Activated CD4-positive, alpha-beta T cell treated with anti-CD3 and anti-CD28 coated beads, Interleukin-2, amount 10 ng/mL, durations not matched to agents 24 days and 14 days (primary cell): ENCODE results near the gene MCUR1. TPM values are rescaled to one million over a fixed set of nuclear protein-coding genes. Genes with fewer than 3 reads are reported as not detected.
A peak's percentile ranks its signal among the peaks of the same experiment; 100 is the strongest.
"Not testable (repeated sequence)": the region's sequence is repeated elsewhere in the genome, so short reads cannot be mapped to it uniquely, and the experiment has no call there.

Experiments
- DNase-seq: peaks from one replicate; pipeline ENCODE4 v3.0.0; 2022
- H3K27ac Mint-ChIP-seq: one replicate; pipeline ENCODE4 v1.8.0; 2022; ENCODE audit warnings: mild to moderate bottlenecking, mixed read lengths
- H3K27me3 Mint-ChIP-seq: one replicate; pipeline ENCODE4 v1.8.0; 2022; ENCODE audit warnings: mixed read lengths
- H3K36me3 Mint-ChIP-seq: one replicate; pipeline ENCODE4 v1.8.0; 2022; ENCODE audit warnings: low read depth, mild to moderate bottlenecking, mixed read lengths
- H3K4me1 Mint-ChIP-seq: one replicate; pipeline ENCODE4 v1.8.0; 2021; ENCODE audit warnings: mixed read lengths
- H3K4me3 Mint-ChIP-seq: one replicate; pipeline ENCODE4 v1.8.0; 2022; ENCODE audit warnings: mild to moderate bottlenecking, moderate library complexity, mixed read lengths
- H3K9me3 Mint-ChIP-seq: one replicate; pipeline ENCODE4 v1.8.0; 2021; ENCODE audit warnings: mixed read lengths
- intact Hi-C: fragments of 100-400 bp; cut with micrococcal nuclease; formaldehyde crosslinking; loops from one replicate; pipeline ENCODE4 v1.15.1; 2023
- total RNA-seq: library from RNA; stranded (reverse); gene quantifications from 2 replicates; pipeline ENCODE4 v1.2.3, GENCODE V29; 2022

The MCUR1 gene, protein sequence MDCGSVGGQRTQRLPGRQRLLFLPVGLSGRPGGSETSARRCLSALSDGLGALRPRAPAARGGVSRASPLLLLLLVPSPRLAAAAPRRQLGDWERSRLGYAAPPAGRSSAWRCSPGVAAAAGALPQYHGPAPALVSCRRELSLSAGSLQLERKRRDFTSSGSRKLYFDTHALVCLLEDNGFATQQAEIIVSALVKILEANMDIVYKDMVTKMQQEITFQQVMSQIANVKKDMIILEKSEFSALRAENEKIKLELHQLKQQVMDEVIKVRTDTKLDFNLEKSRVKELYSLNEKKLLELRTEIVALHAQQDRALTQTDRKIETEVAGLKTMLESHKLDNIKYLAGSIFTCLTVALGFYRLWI
- 39.0 and 43.7 TPM in 2 replicates for total RNA-seq

- H3K36me3 Mint-ChIP-seq: peaks cover 3% of the 10 kb centered on the region
- peak within 1 kb of the TSS; percentile 88 for H3K4me3 Mint-ChIP-seq
- intact Hi-C loops: loop anchor here (1.0 to 10.0 kb wide), 8 partner anchors 19 to 460 kb away; partner anchors contain the start of genes CD83, NOL7 and SIRT5
- DNase-seq: peak; percentile 95
- peaks cover 28% of the 10 kb centered on the region for H3K4me1 Mint-ChIP-seq
- peaks cover 16% of the 10 kb centered on the region for H3K27me3 Mint-ChIP-seq
- H3K27ac Mint-ChIP-seq: peak within 1 kb of the TSS; percentile 84
- no peaks in the 10 kb centered on the region for H3K9me3 Mint-ChIP-seq
These were observed at the start of gene MCUR1 for GRCh38 chr6:13814176-13814937. MCUR1 (minus strand) TSS chr6:13814557; CDS start chr6:13814429, 128 bp downstream.

DNA sequence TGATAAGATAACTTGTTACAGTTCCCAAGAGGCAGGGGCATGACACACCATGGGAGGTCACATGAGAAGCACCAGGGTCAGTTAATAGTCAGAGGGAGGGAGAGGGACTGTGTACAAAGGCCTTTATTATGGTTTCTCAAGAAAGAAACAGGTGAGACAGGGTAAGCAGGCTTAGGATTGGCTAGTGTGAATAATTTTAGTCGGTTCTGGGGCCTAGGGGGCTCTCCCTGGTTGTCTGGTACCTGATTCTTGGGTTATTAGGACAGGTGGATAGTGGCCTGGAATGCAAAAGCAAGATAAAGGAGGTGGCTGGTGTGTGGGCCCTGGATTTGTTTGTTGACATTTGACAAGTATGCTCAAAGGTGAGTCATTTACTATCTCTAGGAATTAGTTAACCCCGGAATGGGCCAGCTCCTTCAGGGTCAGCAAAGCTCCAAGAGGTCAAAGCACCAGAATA lies 49.4 kb upstream of the MCUR1 start:
- H3K27ac Mint-ChIP-seq: no peak overlapping the region
- intact Hi-C loops: no loop called here
- H3K4me3 Mint-ChIP-seq: no peak overlapping the region
- H3K4me1 Mint-ChIP-seq: no peaks in the 10 kb centered on the region
- no peak for DNase-seq
- H3K27me3 Mint-ChIP-seq: peaks cover 42% of the 10 kb centered on the region
- H3K9me3 Mint-ChIP-seq: no peaks in the 10 kb centered on the region
- no peaks in the 10 kb centered on the region for H3K36me3 Mint-ChIP-seq

- H3K27me3 Mint-ChIP-seq: peaks cover 45% of the 10 kb centered on the region
- H3K4me1 Mint-ChIP-seq, intact Hi-C loops, DNase-seq, H3K9me3 Mint-ChIP-seq, H3K4me3 Mint-ChIP-seq, H3K36me3 Mint-ChIP-seq, H3K27ac Mint-ChIP-seq: not testable (repeated sequence)
These were observed 46.3 kb upstream of the MCUR1 start for GRCh38 chr6:13860556-13861185.

GRCh38 chr6:13859871-13860555 lies 45.7 kb upstream of the MCUR1 start:
- intact Hi-C loops: no loop called here
- Mint-ChIP-seq H3K27me3 (peaks cover 47% of the 10 kb centered on the region), H3K9me3 (no peaks in the 10 kb centered on the region), H3K4me3 (no peak overlapping the region), H3K4me1 (no peaks in the 10 kb centered on the region), H3K27ac (no peak overlapping the region), H3K36me3 (no peaks in the 10 kb centered on the region)
- DNase-seq: no peak

DNA sequence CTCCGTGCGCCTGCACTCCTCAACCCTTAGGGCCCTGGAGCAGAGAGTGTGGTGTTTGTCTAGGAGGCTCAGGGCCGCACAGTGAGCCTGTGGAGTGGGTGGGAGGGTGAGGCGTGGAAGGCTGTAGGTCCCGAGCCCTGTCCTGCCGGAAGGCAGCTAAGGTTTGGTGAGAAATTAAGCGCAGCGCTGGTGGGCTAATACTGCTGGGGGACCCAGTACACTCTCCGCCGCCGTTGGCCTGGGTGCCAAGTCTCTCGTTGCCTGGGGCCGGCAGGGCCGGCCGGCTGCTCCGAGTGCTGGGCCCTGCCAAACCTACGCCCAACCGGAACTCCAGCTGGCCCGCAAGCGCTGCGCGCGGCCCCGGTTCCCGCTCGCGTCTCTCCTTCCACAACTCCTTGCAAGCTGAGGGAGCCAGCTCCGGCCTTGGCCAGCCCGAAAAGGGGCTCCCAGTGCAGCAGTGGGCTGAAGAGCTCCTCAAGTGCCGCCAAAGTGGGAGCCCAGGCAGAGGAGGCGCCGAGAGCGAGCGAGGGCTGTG lies 40.4 kb upstream of the MCUR1 start:
- intact Hi-C loops: no loop called here
- no peak for DNase-seq
- Mint-ChIP-seq H3K36me3 (no peaks in the 10 kb centered on the region), H3K9me3 (no peaks in the 10 kb centered on the region), H3K27ac (no peak overlapping the region), H3K4me3 (no peak overlapping the region), H3K27me3 (peaks cover 24% of the 10 kb centered on the region), H3K4me1 (no peaks in the 10 kb centered on the region)

DNA sequence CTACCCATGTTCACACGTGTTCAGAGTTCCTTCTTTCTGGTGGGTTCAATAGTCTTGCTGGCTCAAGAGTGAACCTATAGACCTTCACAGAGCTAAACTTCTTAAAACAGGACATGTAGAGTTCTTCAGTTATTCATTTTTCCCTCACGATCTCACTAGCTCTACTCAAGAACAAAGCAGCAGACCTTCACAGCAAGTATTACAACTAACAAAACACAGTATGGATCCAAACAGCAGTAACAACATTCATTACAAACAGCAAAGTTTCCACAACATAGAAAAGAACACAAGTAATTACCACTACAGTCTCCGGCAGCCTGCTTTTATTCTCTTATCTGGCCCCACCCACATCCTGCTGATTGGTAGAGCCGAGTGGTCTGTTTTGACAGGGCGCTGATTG lies 39.5 kb upstream of the MCUR1 start:
- no peaks in the 10 kb centered on the region for H3K4me1 Mint-ChIP-seq
- H3K27me3 Mint-ChIP-seq: peaks cover 18% of the 10 kb centered on the region
- no peak for DNase-seq
- H3K27ac Mint-ChIP-seq: no peak overlapping the region
- no peaks in the 10 kb centered on the region for H3K36me3 Mint-ChIP-seq
- H3K9me3 Mint-ChIP-seq: no peaks in the 10 kb centered on the region
- intact Hi-C loops: no loop called here
- H3K4me3 Mint-ChIP-seq: no peak overlapping the region

- Mint-ChIP-seq H3K27ac (no peak overlapping the region), H3K36me3 (no peaks in the 10 kb centered on the region), H3K4me3 (no peak overlapping the region), H3K4me1 (no peaks in the 10 kb centered on the region), H3K9me3 (no peaks in the 10 kb centered on the region), H3K27me3 (peaks cover 17% of the 10 kb centered on the region)
- DNase-seq: no peak
- intact Hi-C loops: no loop called here
These were observed 37.4 kb upstream of the MCUR1 start for GRCh38 chr6:13851803-13852202.

- Mint-ChIP-seq H3K4me3 (no peak overlapping the region), H3K9me3 (no peaks in the 10 kb centered on the region), H3K27ac (no peak overlapping the region), H3K4me1 (no peaks in the 10 kb centered on the region), H3K27me3 (peaks cover 15% of the 10 kb centered on the region), H3K36me3 (no peaks in the 10 kb centered on the region)
- intact Hi-C loops: no loop called here
- no peak for DNase-seq
These were observed 37.0 kb upstream of the MCUR1 start for GRCh38 chr6:13851330-13851729.

GRCh38 chr6:13850690-13851089 lies 36.3 kb upstream of the MCUR1 start:
- H3K9me3 Mint-ChIP-seq, intact Hi-C loops, DNase-seq, H3K27ac Mint-ChIP-seq, H3K4me1 Mint-ChIP-seq, H3K4me3 Mint-ChIP-seq, H3K36me3 Mint-ChIP-seq: not testable (repeated sequence)
- H3K27me3 Mint-ChIP-seq: peaks cover 13% of the 10 kb centered on the region

- H3K4me1 Mint-ChIP-seq: no peaks in the 10 kb centered on the region
- intact Hi-C loops: no loop called here
These were observed 34.3 kb upstream of the MCUR1 start for GRCh38 chr6:13848522-13849150.

GRCh38 chr6:13847326-13848050 lies 33.1 kb upstream of the MCUR1 start:
- no peaks in the 10 kb centered on the region for H3K9me3 Mint-ChIP-seq
- no peaks in the 10 kb centered on the region for H3K4me1 Mint-ChIP-seq
- intact Hi-C loops: no loop called here
- no peak overlapping the region for H3K4me3 Mint-ChIP-seq
- H3K27ac Mint-ChIP-seq: no peak overlapping the region
- peaks cover 8% of the 10 kb centered on the region for H3K27me3 Mint-ChIP-seq
- H3K36me3 Mint-ChIP-seq: no peaks in the 10 kb centered on the region
- no peak for DNase-seq

More at GRCh38 chr6:13848522-13849150, 34.3 kb upstream of the MCUR1 start:
- Mint-ChIP-seq H3K27me3 (peaks cover 8% of the 10 kb centered on the region), H3K27ac (no peak overlapping the region), H3K36me3 (no peaks in the 10 kb centered on the region), H3K9me3 (no peaks in the 10 kb centered on the region), H3K4me3 (no peak overlapping the region)
- no peak for DNase-seq

DNA sequence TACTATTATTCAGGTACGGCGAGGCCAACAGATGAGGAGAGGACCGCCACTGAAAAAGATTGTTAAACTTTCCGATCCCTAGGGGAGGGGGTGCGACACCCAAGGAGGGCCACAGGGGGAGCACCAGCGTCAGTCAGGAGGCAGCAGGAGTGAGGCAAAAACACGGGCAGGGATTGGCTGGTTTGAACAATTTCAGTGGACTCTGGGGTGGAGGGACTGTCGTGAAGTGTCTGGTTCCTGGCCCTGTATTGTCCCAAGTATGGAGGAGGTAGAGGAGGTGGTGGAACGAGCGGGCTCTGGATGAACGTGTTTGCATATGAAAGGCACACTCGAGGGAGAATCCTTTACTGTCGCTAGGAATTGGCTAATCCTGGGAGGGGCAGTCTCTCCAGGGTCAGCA lies 32.5 kb upstream of the MCUR1 start:
- intact Hi-C loops: no loop called here
- no peak for DNase-seq
- H3K4me1 Mint-ChIP-seq: no peaks in the 10 kb centered on the region
- no peak overlapping the region for H3K4me3 Mint-ChIP-seq
- peaks cover 8% of the 10 kb centered on the region for H3K27me3 Mint-ChIP-seq
- no peak overlapping the region for H3K27ac Mint-ChIP-seq
- H3K9me3 Mint-ChIP-seq: no peaks in the 10 kb centered on the region
- H3K36me3 Mint-ChIP-seq: no peaks in the 10 kb centered on the region
